Neural cell (in vitro differentiated cells): ENCODE results near the gene ITGAD. TPM values are rescaled to one million over a fixed set of nuclear protein-coding genes. Genes with fewer than 3 reads are reported as not detected.
"Not testable (repeated sequence)": the region's sequence is repeated elsewhere in the genome, so short reads cannot be mapped to it uniquely, and the experiment has no call there.

Source experiments
- H2AFZ ChIP-seq: fragments of 200-600, 300-800 bp; sonication (generic), shearing (Covaris generic); 2 replicates; pipeline ENCODE4 v1.6.0; 2014; ENCODE audit warnings: low read depth, mild to moderate bottlenecking, antibody characterized with exemption, low read length, moderate library complexity
- H3F3A ChIP-seq: fragments of 200-600 bp; shearing (Covaris generic); 2 replicates; pipeline ENCODE4 v1.6.1; 2016; ENCODE audit warnings: mild to moderate bottlenecking, moderate library complexity, mixed read lengths, antibody characterized with exemption, low read length; ENCODE audit not compliant: insufficient read depth, poor library complexity, severe bottlenecking
- H3K27ac ChIP-seq: fragments of 200-600, 300-800 bp; sonication (generic), shearing (Covaris generic); 2 replicates; pipeline ENCODE4 v1.5.1; 2014; ENCODE audit warnings: mild to moderate bottlenecking, low read length, moderate library complexity
- H3K27me3 ChIP-seq: fragments of 300-800, 200-600 bp; sonication (generic), shearing (Covaris generic); 2 replicates; pipeline ENCODE4 v1.6.0; 2014; ENCODE audit warnings: mild to moderate bottlenecking, low read depth, low read length, moderate library complexity; ENCODE audit not compliant: insufficient read depth
- H3K36me3 ChIP-seq: fragments of 300-800, 200-600 bp; sonication (generic), shearing (Covaris generic); 2 replicates; pipeline ENCODE4 v1.5.1; 2014; ENCODE audit warnings: mild to moderate bottlenecking, antibody characterized with exemption, low read length, moderate library complexity; ENCODE audit not compliant: insufficient read depth
- H3K4me2 ChIP-seq: fragments of 300-800, 200-600 bp; sonication (generic), shearing (Covaris generic); 2 replicates; pipeline ENCODE4 v1.6.0; 2014; ENCODE audit warnings: mild to moderate bottlenecking, low read length
- H3K4me3 ChIP-seq: fragments of 300-800, 200-600 bp; sonication (generic), shearing (Covaris generic); 2 replicates; pipeline ENCODE4 v1.5.1; 2014; ENCODE audit warnings: mild to moderate bottlenecking, low read length, moderate library complexity
- H3K79me2 ChIP-seq: fragments of 200-600 bp; shearing (Covaris generic); replicated peaks from 2 replicates; pipeline ENCODE4 v1.6.0; 2014; ENCODE audit warnings: mild to moderate bottlenecking, low read length, moderate library complexity; ENCODE audit not compliant: insufficient read depth
- H3K9ac ChIP-seq: fragments of 300-800, 200-600 bp; sonication (generic), shearing (Covaris generic); 2 replicates; pipeline ENCODE4 v1.6.1; 2016; ENCODE audit warnings: mild to moderate bottlenecking, low read length, mixed read lengths
- H3K9me2 ChIP-seq: fragments of 200-600 bp; shearing (Covaris generic); 2 replicates; pipeline ENCODE4 v1.6.1; 2016; ENCODE audit warnings: mild to moderate bottlenecking, low read length, mixed read lengths; ENCODE audit not compliant: insufficient read depth
- H3K9me3 ChIP-seq: fragments of 200-600, 300-800 bp; sonication (generic), shearing (Covaris generic); 2 replicates; pipeline ENCODE4 v1.6.1; 2016; ENCODE audit warnings: mild to moderate bottlenecking, mixed run types, low read length, moderate library complexity, mixed read lengths
- H4K20me1 ChIP-seq: fragments of 200-600 bp; shearing (Covaris generic); 2 replicates; pipeline ENCODE4 v1.6.1; 2016; ENCODE audit warnings: mild to moderate bottlenecking, mixed run types; ENCODE audit not compliant: insufficient read depth
- EZH2 ChIP-seq: fragments of 200-600, 300-800 bp; shearing (Covaris generic), sonication (generic); IDR thresholded peaks from 2 replicates; pipeline ENCODE4 v1.6.1; 2014; ENCODE audit warnings: antibody characterized with exemption, low read length, borderline replicate concordance, mild to moderate bottlenecking; ENCODE audit not compliant: insufficient read depth, poor library complexity, severe bottlenecking
- MXI1 ChIP-seq: fragments of 450-650 bp; conservative IDR thresholded peaks from 2 replicates; pipeline ENCODE4 v1.6.1; 2014; ENCODE audit warnings: antibody characterized with exemption, mild to moderate bottlenecking; ENCODE audit not compliant: poor library complexity, severe bottlenecking
- POLR2AphosphoS5 ChIP-seq: IDR thresholded peaks from 2 replicates; pipeline ENCODE4 v1.6.1; 2012
- RAD21 ChIP-seq: fragments of 450-650 bp; conservative IDR thresholded peaks from 2 replicates; pipeline ENCODE4 v1.6.1; 2014; ENCODE audit warnings: antibody characterized with exemption, mild to moderate bottlenecking, moderate library complexity
- TAF1 ChIP-seq: IDR thresholded peaks from 2 replicates; pipeline ENCODE4 v1.6.1; 2012; ENCODE audit warnings: low read depth
- polyA plus RNA-seq: library from polyadenylated mRNA; depleted of rRNA; stranded (reverse); fragments of >200 nt; gene quantifications from 2 replicates; pipeline ENCODE4 v1.2.3, GENCODE V29; 2014
- TF ChIP-seq, protein P1 (sequence below): fragments of 450-650 bp; IDR thresholded peaks from 2 replicates; pipeline ENCODE4 v1.5.1; 2014; ENCODE audit warnings: antibody characterized with exemption, mild to moderate bottlenecking, moderate library complexity; ENCODE audit not compliant: poor library complexity, severe bottlenecking
- TF ChIP-seq, protein P2 (sequence below): IDR thresholded peaks from 2 replicates; pipeline ENCODE4 v1.6.1; 2012; ENCODE audit warnings: borderline replicate concordance

ITGAD gene
- polyA plus RNA-seq, 1 donor from 2014 or later = not detected

DNA sequence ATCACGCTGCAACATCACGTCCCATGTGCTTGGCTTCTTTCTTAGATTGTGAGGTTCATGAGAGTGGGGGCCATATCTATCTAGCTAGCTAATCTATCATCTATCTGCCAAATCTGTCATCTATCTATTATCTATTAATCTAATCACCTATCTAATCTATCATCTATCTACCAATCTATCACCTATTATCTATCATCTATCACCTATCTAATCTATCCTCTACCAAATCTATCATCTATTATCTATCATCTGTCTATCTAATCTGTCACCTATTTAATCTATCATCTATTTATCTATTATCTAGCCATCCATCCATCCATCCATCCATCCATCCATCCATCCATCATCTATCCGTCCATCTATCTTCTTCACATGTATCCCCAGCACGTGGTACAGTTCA is 20.8 kb downstream of the ITGAD start:
- H3K9ac ChIP-seq = no peak overlapping the region
- no peak overlapping the region for H3K4me3 ChIP-seq
- no peak for TF ChIP-seq RAD21
- no peak for TF ChIP-seq MXI1
- TF ChIP-seq, protein P1, sequence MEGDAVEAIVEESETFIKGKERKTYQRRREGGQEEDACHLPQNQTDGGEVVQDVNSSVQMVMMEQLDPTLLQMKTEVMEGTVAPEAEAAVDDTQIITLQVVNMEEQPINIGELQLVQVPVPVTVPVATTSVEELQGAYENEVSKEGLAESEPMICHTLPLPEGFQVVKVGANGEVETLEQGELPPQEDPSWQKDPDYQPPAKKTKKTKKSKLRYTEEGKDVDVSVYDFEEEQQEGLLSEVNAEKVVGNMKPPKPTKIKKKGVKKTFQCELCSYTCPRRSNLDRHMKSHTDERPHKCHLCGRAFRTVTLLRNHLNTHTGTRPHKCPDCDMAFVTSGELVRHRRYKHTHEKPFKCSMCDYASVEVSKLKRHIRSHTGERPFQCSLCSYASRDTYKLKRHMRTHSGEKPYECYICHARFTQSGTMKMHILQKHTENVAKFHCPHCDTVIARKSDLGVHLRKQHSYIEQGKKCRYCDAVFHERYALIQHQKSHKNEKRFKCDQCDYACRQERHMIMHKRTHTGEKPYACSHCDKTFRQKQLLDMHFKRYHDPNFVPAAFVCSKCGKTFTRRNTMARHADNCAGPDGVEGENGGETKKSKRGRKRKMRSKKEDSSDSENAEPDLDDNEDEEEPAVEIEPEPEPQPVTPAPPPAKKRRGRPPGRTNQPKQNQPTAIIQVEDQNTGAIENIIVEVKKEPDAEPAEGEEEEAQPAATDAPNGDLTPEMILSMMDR = no peak
- no peak for TF ChIP-seq EZH2
- no peak for TF ChIP-seq TAF1
- H3K4me2 ChIP-seq = no peak overlapping the region
- no peak overlapping the region for H3K27ac ChIP-seq
- no peaks in the 10 kb centered on the region for H3K36me3 ChIP-seq
- no peaks in the 10 kb centered on the region for H3K9me2 ChIP-seq
- H3K9me3 ChIP-seq = no peaks in the 10 kb centered on the region
- no peak overlapping the region for H2AFZ ChIP-seq
- no peaks in the 10 kb centered on the region for H3K79me2 ChIP-seq
- H3K27me3 ChIP-seq = no peaks in the 10 kb centered on the region
- H4K20me1 ChIP-seq = no peaks in the 10 kb centered on the region
- no peaks in the 10 kb centered on the region for H3F3A ChIP-seq

DNA sequence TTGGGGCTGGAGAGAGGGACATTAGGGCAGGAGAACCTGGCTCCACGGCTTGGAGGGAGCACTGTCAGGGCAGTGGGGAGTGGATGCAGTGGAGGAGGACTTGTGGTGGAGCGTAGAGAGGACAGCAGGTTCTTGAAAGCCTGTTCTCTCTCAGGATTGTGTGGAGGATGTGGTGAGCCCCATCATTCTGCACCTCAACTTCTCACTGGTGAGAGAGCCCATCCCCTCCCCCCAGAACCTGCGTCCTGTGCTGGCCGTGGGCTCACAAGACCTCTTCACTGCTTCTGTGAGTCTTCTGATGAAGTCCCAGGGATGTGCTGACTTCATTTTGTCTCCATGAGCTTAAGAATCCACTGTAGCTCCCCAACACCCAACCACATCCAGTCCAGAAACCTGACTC is 21.6 kb downstream of the ITGAD start:
- H3K36me3 ChIP-seq = no peaks in the 10 kb centered on the region
- H3K9me3 ChIP-seq = no peaks in the 10 kb centered on the region
- H3K4me3 ChIP-seq = no peak overlapping the region
- H3K79me2 ChIP-seq = no peaks in the 10 kb centered on the region
- H3K9ac ChIP-seq = no peak overlapping the region
- no peaks in the 10 kb centered on the region for H3F3A ChIP-seq
- no peaks in the 10 kb centered on the region for H3K27me3 ChIP-seq
- H3K4me2 ChIP-seq = no peak overlapping the region
- TF ChIP-seq EZH2 = no peak
- TF ChIP-seq TAF1 = no peak
- TF ChIP-seq, protein P2, sequence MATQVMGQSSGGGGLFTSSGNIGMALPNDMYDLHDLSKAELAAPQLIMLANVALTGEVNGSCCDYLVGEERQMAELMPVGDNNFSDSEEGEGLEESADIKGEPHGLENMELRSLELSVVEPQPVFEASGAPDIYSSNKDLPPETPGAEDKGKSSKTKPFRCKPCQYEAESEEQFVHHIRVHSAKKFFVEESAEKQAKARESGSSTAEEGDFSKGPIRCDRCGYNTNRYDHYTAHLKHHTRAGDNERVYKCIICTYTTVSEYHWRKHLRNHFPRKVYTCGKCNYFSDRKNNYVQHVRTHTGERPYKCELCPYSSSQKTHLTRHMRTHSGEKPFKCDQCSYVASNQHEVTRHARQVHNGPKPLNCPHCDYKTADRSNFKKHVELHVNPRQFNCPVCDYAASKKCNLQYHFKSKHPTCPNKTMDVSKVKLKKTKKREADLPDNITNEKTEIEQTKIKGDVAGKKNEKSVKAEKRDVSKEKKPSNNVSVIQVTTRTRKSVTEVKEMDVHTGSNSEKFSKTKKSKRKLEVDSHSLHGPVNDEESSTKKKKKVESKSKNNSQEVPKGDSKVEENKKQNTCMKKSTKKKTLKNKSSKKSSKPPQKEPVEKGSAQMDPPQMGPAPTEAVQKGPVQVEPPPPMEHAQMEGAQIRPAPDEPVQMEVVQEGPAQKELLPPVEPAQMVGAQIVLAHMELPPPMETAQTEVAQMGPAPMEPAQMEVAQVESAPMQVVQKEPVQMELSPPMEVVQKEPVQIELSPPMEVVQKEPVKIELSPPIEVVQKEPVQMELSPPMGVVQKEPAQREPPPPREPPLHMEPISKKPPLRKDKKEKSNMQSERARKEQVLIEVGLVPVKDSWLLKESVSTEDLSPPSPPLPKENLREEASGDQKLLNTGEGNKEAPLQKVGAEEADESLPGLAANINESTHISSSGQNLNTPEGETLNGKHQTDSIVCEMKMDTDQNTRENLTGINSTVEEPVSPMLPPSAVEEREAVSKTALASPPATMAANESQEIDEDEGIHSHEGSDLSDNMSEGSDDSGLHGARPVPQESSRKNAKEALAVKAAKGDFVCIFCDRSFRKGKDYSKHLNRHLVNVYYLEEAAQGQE = no peak
- no peaks in the 10 kb centered on the region for H4K20me1 ChIP-seq
- H2AFZ ChIP-seq = no peak overlapping the region
- H3K27ac ChIP-seq = no peak overlapping the region
- H3K9me2 ChIP-seq = no peaks in the 10 kb centered on the region

DNA sequence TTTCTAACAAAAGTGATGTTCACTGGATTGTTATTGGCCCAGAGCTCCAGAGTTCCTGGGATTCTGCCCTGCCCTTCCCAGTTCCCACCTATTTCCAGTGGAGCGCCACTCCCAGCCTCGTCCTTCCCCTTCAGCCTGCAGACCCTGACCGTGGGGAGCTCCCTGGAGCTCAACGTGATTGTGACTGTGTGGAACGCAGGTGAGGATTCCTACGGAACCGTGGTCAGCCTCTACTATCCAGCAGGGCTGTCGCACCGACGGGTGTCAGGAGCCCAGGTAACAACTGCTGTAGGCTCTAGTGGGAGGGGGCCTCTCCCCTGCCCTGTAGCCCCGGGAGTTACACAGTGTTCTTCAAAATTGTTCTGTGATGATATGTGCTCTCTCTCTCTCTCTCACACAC is 23.2 kb downstream of the ITGAD start:
- Histone ChIP-seq H4K20me1 (no peaks in the 10 kb centered on the region), H3K27ac (no peak overlapping the region), H3K4me2 (no peak overlapping the region), H3K79me2 (no peaks in the 10 kb centered on the region), H3K9ac (no peak overlapping the region), H3K4me3 (no peak overlapping the region), H3K9me3 (no peaks in the 10 kb centered on the region), H3F3A (no peaks in the 10 kb centered on the region), H3K36me3 (no peaks in the 10 kb centered on the region), H2AFZ (no peak overlapping the region), H3K9me2 (no peaks in the 10 kb centered on the region), H3K27me3 (no peaks in the 10 kb centered on the region)
- TF ChIP-seq POLR2AphosphoS5 (no peak), MXI1 (no peak), TAF1 (no peak), RAD21 (no peak), EZH2 (no peak)

DNA sequence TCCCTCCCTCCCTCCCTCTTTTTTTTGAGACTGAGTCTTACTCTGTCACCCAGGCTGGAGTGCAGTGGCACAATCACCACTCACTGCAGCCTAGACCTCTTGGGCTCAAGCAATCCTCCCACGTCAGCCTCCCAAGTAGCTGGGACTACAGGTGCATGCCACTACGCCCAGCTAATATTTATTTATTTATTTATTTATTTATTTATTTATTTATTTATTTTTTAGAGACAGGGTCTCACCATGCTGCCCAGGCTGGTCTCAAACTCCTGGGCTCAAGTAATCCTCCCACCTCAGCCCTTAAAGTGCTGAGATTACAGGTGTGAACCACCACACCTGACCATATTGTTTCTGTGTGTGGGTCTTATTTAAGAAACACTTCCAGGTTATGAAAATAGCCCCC is 23.9 kb downstream of the ITGAD start:
- H3F3A ChIP-seq, H3K79me2 ChIP-seq, H3K36me3 ChIP-seq, H3K4me2 ChIP-seq, H3K27me3 ChIP-seq, H3K4me3 ChIP-seq, H4K20me1 ChIP-seq, H2AFZ ChIP-seq, H3K27ac ChIP-seq, H3K9me2 ChIP-seq, H3K9ac ChIP-seq, H3K9me3 ChIP-seq: not testable (repeated sequence)
